DMS53 (cell line): ENCODE data around the gene OGN.
"Not testable (repeated sequence)": the region's sequence is repeated elsewhere in the genome, so short reads cannot be mapped to it uniquely, and the experiment has no call there.

Experiments used
- DNase-seq: peaks from one replicate; lab custom pipeline; 2025; lab: John Stamatoyannopoulos, UW

Gene OGN

GRCh38 chr9:92404042-92404836 lies at the start of gene OGN:
TSS of gene OGN (minus strand) at chr9:92404578. CDS start at chr9:92403407, 1,171 bp downstream.
- DNase-seq, result no peak

GRCh38 chr9:92446536-92446935 lies 42.2 kb upstream of the OGN start:
- DNase-seq, result no peak

- no peak for DNase-seq
Observed at GRCh38 chr9:92444841-92445240, 40.5 kb upstream of the OGN start.

GRCh38 chr9:92440751-92441046 lies 36.3 kb upstream of the OGN start:
- DNase-seq, result no peak

GRCh38 chr9:92439921-92440750 lies 35.8 kb upstream of the OGN start:
- DNase-seq, result no peak

- DNase-seq, result peak; percentile 6
Observed at GRCh38 chr9:92438900-92439526, 34.6 kb upstream of the OGN start.

- no peak for DNase-seq
Observed at GRCh38 chr9:92435263-92435662, 30.9 kb upstream of the OGN start.

GRCh38 chr9:92432972-92433548 lies 28.7 kb upstream of the OGN start:
- no peak for DNase-seq

GRCh38 chr9:92432350-92432749 lies 28.0 kb upstream of the OGN start:
- DNase-seq, result no peak

- DNase-seq, result no peak
Observed at GRCh38 chr9:92429836-92430235, 25.5 kb upstream of the OGN start.

GRCh38 chr9:92426501-92427145 lies 22.2 kb upstream of the OGN start:
- peak; percentile 6 for DNase-seq

GRCh38 chr9:92425474-92425873 lies 21.1 kb upstream of the OGN start:
- DNase-seq, result no peak

- no peak for DNase-seq
Observed at GRCh38 chr9:92424340-92424739, 20.0 kb upstream of the OGN start, which contains the start of gene OMD. TSS of gene OMD (minus strand) at chr9:92424471. CDS start at chr9:92417558, 6,913 bp downstream.

GRCh38 chr9:92423612-92424011 lies 19.2 kb upstream of the OGN start:
- DNase-seq, result no peak

GRCh38 chr9:92422611-92423338 lies 18.4 kb upstream of the OGN start:
- no peak for DNase-seq

GRCh38 chr9:92414566-92414965 lies 10.2 kb upstream of the OGN start:
- DNase-seq, result no peak

- not testable (repeated sequence) for DNase-seq
Observed at GRCh38 chr9:92411157-92411556, 6.8 kb upstream of the OGN start.

- no peak for DNase-seq
Observed at GRCh38 chr9:92408747-92409478, 4.5 kb upstream of the OGN start.

GRCh38 chr9:92407818-92408217 lies 3.4 kb upstream of the OGN start:
- DNase-seq, result no peak

GRCh38 chr9:92406477-92406876 lies 2.1 kb upstream of the OGN start:
- no peak for DNase-seq

- DNase-seq, result no peak
Observed at GRCh38 chr9:92405818-92406217, 1.4 kb upstream of the OGN start.
